GM15510 (cell line): ENCODE data around the gene PAX7.

Experiments
- POLR2A ChIP-seq: IDR thresholded peaks from 3 replicates; pipeline ENCODE4 v1.6.1; 2011; ENCODE audit warnings: borderline replicate concordance; ENCODE audit not compliant: insufficient read length; ENCODE audit errors: extremely low read depth

Gene PAX7

DNA sequence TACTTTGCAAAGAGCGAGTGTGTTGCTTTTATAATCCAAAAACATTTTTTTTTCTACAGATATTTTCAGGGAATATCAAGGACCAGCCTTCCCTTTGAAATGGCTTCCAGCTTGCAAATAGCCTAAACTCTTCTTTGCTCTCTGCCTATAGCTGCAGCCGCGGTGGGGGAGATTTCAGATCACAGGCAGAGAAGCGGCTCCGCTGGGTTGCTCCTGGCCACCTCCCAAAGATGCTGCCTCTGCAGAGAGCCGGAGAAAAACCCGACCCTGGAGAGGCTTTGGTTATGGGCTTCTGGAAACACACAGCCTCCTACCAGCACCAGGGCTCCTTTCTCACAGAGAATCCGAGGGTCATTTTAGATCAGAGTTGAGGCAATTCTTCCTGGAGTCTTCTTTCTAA is 18.6 kb upstream of the PAX7 start:
- TF ChIP-seq POLR2A: no peak

DNA sequence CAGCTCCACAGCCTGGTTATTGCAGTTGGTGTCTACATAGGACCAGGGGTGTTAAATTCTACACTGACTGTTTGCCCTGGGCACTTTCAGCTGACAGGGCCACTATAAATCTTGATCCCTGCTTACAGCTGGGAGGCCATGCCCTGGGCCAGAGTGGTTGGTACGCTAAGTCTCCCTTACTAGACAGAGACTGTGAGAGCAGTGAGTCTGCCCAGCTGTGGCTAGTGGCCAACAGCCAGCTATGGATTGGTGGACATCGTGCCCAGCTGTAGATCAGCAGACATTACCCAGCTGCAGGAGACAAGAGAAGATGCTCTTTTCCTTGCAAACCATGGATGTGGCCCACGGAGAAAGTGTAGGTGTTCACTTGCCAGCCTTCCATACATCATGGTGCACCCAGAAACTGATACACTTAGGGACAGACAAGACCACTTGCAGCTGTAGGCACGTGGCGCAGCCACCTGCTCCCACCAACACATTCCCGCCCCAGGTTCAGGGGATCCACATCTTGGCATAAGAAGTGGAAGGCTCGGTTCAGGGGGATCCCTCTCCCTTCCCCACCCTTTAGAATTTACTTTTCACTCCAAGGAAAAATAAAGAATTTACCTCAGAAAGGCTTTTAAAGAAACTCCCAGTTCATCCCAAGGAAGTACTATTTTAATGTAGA is 16.4 kb upstream of the PAX7 start:
- no peak for TF ChIP-seq POLR2A

DNA sequence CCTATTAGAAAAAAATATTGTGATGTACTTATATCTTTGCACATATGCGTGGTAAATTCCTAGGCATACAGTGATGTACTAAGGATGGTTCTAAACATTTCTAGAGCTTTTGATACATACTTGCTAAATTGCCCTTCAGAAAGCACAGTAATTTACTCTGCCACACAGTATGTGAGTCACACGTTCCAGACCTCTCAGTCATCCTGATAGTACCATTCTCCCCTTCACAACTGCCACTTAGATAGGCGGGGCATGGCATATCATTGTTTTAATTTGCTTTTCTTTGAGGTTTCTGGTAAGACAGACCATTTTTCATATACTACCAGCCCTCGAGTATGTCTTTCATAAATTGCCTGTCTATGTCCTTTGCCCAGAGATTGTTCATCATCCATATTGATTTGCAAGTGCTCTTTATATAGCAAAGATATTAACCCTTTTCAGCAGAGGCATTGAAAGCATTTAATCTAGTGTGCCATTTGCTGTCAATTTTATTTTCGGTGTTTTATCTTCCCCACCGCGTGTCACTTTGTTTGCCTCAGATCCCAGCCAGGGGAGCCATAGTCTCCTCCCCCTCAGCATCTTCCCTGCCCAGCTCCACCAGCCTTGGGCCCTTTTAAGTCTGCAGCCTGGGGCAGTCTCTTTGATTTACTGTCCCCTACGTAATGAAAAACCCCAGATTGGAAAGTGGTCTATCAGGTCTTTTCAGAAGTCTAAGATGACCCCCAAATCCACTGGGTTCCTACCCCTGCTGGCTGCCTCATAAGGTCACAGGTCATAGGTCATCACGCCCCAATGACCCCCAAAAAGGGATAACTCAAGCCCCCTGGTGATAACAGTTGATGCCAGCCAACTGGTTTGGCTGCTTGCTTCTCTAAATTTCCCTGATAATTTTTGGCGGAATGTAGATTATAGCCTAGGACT is 11.8 kb upstream of the PAX7 start:
- TF ChIP-seq POLR2A: no peak

DNA sequence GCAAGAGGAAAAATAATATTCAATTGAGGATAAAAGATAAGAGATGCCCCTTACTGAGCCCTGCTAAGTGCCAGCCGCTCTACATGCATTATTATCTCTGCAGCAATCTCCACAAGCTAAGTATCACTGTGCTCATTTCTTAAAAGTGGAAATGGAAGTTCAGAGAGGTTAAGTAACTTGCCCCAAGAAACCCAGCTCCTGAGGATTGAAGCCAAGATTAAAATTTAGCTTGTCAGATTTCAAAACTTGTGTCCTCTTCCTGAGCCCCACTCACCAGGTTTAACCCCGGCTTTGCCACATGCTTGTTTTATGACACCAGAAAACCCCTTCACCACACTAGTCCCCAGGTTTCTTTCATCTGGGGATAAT is 11.2 kb upstream of the PAX7 start:
- no peak for TF ChIP-seq POLR2A

DNA sequence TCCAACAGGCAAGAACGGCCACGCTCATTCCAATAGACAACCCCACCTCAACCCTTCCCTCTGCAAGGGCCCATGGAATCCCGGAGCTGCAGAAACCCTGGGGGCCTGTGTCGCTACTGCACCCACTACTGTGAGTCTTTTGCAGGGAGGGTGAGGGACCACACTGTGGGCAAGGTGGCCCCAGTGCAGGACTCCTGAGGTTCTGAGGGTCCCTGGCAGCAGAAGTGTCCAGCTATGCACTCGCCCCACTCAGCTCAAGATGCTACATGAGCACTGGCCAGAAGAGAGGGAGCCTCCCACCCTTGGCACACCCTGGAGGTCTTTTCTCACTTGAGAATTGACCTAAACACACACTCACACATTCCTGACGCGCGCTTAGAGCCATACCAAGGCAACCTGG is 2.1 kb upstream of the PAX7 start:
- no peak for TF ChIP-seq POLR2A

DNA sequence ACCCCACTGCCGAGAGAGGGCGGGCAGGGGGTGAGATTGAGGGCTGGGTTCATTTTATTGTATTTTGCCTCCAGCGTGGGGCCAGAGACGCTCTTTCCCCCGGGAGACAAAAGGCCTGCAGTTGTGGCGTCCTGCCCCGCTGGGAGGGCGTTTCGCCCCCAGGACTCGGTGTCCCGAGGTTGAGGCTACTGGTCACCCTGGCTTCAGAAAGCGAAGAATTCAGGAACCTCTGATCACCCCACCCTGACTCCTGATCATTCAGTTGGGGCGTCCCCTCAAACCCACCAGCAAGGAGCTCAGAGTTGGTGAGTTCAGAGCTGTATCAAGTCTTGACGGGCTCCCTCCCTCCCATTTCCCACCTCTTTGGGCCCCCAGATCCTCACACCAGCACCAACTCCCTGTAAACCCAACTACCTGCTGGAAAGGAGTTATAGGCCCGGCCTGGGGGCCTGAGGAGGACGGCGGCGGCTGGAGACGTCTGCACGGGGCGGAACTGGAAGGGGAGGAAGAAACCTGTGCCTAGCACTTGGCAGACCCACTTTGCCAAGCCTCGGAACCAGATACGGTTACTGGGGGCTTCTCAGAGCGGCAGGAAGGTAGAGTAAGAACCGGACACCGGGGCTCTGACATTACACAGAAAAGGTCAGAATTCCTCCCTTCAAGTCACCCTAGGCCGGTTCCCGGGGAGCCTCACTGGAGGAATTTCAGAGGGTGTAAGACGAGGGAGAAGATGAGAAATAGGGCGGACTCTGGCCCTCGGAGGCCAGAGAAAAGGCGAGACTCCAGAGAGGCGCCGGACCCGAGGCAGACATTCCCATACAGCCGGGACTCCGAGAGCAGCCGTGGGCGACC is 761 bp upstream of the PAX7 start:
- TF ChIP-seq POLR2A: no peak

DNA sequence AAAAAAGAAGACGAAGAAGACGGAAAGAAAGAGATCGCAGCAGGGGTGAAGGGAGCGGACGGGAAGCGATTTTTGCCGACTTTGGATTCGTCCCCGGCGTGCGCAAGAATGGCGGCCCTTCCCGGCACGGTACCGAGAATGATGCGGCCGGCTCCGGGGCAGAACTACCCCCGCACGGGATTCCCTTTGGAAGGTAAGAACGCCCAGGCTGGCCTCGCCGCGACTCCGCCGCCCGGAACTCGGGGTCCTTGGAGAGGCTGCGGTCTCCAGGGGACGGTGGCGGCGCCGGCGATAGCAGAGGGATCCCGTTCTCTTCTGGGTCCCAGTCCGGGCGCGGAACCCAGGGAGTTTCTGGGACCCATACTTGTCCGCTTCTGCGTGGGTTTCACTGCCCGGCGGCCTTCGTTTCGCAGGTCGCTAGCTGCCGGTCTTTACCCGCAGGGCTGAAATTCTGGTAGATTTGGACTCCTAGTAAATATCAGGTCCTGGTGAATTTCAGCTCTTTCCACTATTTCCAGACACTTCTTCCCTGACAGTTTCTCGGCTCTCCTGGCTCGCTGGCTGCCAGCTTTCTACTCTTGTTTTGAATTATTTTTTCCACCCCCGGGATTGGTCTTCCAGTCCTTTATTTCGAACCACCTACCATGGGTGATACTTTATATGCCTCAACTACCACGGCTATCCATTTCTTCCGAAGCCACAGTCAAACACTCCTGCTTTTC is 1.0 kb downstream of the PAX7 start:
- TF ChIP-seq POLR2A: no peak

DNA sequence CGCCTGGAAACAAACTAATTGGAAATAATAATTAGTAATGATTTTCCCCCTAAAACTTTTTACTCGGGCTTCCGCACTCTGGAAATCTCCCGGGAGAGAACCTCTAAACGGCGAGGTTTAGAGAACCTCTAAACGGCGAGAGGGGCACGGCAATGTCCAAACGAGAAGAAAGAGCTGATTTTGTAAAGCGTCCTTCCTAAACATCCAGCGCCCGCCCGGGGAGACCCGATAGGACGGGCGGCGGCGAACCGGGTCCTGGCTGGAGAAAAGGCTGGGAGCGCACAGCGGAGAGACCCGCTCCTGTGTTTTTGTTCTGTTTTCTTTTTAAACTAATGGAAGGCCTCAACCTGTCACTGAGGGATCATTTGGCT is 1.6 kb downstream of the PAX7 start:
- no peak for TF ChIP-seq POLR2A

DNA sequence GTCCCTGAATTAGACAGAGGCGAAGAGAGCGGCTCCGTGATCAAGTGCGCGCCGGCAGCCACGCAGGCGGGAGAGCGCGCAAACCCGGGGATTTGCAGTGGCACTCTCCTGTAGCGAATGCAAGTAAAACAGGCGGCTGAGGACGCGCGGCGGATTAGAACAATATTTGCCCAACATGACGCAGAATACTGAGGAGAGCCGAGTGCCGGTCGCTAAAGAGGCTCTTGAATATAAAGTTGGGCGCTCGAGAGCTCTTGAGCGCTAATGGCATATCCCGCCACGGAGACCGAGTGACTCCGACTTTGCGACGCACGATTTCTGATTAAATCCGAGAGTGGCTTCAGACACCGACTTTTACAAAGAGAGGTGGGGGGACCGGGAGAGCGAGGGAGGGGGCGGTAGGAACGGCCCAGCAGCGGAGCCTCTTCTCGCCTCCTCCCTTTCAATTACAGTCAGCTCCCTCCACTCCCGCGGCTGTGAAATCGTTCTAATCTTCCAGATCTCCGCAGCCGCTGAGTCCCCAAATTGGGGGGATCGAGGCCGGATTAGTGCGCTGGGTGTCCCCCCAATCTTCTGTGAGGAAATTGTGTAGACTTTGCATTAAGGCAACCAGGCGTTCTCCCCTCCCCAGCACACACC is 2.3 kb downstream of the PAX7 start:
- TF ChIP-seq POLR2A: no peak

DNA sequence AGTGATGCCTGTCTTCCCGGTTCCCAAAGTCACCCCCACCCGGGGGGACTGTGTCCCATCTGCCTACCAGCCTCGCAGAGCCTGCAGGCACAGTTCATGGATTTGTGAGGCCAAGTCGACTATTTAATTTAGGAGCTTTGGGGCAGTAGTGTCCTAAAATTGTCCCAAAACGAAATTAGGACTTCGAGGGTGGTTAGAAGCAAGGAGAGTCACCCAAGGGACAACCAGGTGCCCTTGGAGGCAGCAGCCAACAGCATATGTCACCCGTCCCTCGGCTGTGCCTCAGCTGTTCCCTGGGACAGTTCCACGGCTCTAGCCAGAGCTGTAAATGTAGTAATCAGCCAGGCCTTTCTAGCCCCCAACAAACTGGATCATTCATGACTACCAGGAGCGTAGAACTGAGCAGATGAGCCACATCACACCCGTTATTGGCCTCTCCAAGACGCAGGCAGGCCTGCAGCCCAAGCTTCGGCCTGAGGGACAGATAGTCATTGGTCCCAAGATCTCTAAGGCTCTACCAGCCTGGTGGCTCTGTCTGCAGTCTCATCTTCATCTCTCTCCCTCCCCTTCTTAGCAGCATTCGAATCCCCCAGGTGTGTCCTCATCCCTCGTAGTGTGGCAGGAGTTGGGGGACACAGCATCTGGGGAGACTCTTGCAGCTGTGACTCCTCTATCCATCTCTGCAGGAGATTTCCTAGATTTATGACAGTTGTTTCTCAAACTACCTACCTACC is 2.9 kb downstream of the PAX7 start:
- TF ChIP-seq POLR2A: no peak

DNA sequence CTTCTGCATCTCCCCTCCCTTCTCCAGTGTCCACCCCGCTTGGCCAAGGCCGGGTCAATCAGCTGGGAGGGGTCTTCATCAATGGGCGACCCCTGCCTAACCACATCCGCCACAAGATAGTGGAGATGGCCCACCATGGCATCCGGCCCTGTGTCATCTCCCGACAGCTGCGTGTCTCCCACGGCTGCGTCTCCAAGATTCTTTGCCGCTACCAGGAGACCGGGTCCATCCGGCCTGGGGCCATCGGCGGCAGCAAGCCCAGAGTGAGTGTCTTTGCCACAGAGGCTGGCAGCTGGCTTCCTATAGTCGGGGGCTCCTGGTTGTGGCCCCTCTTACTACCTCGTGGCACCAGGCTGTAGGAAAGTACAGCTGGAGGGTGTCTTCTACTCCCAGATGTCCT is 3.6 kb downstream of the PAX7 start:
- TF ChIP-seq POLR2A: no peak

DNA sequence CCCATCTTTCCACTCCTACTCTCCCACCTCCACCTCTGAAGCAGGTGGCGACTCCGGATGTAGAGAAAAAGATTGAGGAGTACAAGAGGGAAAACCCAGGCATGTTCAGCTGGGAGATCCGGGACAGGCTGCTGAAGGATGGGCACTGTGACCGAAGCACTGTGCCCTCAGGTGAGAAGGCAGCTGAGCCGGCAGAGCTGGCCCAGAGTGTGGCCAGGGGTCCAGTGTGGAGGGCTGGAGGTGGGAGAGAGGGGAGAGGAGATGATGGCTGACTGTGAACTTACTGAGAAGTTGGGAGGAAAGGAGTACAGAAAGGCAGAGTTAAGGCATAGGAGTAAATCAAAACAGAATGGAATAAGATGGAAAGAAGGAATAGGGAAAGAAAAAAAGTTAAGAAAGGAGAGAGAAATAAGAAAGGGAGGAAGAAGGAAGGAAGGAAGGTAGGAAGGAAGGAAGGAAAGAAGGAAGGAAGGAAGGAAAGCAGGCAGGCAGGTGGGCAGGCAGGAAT is 4.5 kb downstream of the PAX7 start:
- no peak for TF ChIP-seq POLR2A

DNA sequence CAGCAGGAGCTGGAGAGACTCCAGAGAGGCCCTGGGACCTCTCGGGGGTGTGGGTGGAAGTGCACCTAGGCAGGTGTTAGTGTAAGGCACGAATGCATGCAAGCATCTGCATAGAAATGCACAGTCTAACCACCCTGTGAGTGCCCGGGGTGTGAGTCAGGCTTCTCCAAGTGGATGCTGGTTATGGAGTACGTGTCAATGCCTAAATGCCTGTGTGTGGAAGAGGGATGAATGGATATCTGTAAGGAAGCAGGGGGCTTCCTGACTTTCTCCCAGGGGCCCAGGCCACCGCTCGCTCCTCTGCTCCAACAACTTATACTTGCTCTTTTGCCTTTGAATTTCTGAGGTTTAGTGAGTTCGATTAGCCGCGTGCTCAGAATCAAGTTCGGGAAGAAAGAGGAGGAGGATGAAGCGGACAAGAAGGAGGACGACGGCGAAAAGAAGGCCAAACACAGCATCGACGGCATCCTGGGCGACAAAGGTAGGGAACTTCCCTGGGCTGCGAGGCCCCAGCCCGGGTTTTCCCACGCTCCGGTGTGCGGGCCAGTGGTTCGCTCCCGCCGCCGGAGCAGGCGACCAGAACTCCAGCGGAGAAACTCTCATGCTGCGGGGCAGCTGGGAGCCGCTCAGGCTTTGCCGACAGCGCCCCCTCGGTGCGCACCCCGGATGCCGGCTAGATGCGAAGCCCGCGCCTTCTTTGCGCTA is 5.4 kb downstream of the PAX7 start:
- TF ChIP-seq POLR2A: no peak
